Cardiac septum (tissue), 1 donor: Measurements from ENCODE around the gene TNNC2. TPM values are rescaled to one million over a fixed set of nuclear protein-coding genes. Genes with fewer than 3 reads are reported as not detected.
"Not testable (repeated sequence)": the region's sequence is repeated elsewhere in the genome, so short reads cannot be mapped to it uniquely, and the experiment has no call there.

Experiments
- DNase-seq: peaks from one replicate; pipeline ENCODE4 v3.0.0-alpha.2; 2020; ENCODE audit warnings: low spot score
- intact Hi-C: fragments of 100-400 bp; cut with DNase I; formaldehyde crosslinking; loops from one replicate; pipeline ENCODE4 v1.14.0; 2022
- total RNA-seq: library from RNA; stranded (reverse); fragmentation: NEBNext Ultra II Directional; extraction: Animal tissue kit (Norgen Biotek cat#: 25700); gene quantifications from one replicate; pipeline ENCODE4 v1.2.1, GENCODE V29; 2021
- donor health status: DM: no; HTN: no; CAD: no.

TNNC2 gene
- total RNA-seq, 1 donor from 2014 or later: not detected

GRCh38 chr20:45826381-45827019 lies 612 bp downstream of the TNNC2 start:
- DNase-seq: no peak
- intact Hi-C loops: loop anchor here (10.0 kb wide), 1 partner anchor 138 kb away; no protein-coding TSS in a partner anchor

GRCh38 chr20:45823949-45824835 lies 2.9 kb downstream of the TNNC2 start:
- intact Hi-C loops: loop anchor here (10.0 kb wide), 1 partner anchor 141 kb away; no protein-coding TSS in a partner anchor
- DNase-seq: no peak

- intact Hi-C loops: loop anchor here (10.0 kb wide), 1 partner anchor 142 kb away; no protein-coding TSS in a partner anchor
- no peak for DNase-seq
Observed at GRCh38 chr20:45822857-45823256, 4.3 kb downstream of the TNNC2 start.

GRCh38 chr20:45821947-45822346 lies 5.2 kb downstream of the TNNC2 start:
- no peak for DNase-seq
- intact Hi-C loops: loop anchor here (10.0 kb wide), 1 partner anchor 143 kb away; no protein-coding TSS in a partner anchor

- intact Hi-C loops: no loop called here
Observed at GRCh38 chr20:45819466-45819865, 7.6 kb downstream of the TNNC2 start.

GRCh38 chr20:45818239-45818638 lies 8.9 kb downstream of the TNNC2 start:
- intact Hi-C loops: no loop called here
- DNase-seq: no peak

More at GRCh38 chr20:45819466-45819865, 7.6 kb downstream of the TNNC2 start:
- DNase-seq: no peak

GRCh38 chr20:45817376-45818194 lies 9.5 kb downstream of the TNNC2 start:
- intact Hi-C loops: no loop called here
- DNase-seq: no peak

- intact Hi-C loops: no loop called here
- no peak for DNase-seq
Observed at GRCh38 chr20:45816951-45817350, 10.2 kb downstream of the TNNC2 start.

GRCh38 chr20:45814314-45814713 lies 12.8 kb downstream of the TNNC2 start:
- DNase-seq: no peak
- intact Hi-C loops: no loop called here

- intact Hi-C loops: no loop called here
- no peak for DNase-seq
Observed at GRCh38 chr20:45813489-45813888, 13.6 kb downstream of the TNNC2 start.

GRCh38 chr20:45813006-45813340 lies 14.1 kb downstream of the TNNC2 start:
- intact Hi-C loops: no loop called here
- no peak for DNase-seq

GRCh38 chr20:45812157-45813005 lies 14.7 kb downstream of the TNNC2 start, which contains the start of gene UBE2C:
UBE2C (plus strand) TSS chr20:45812644; CDS start chr20:45812696, 52 bp downstream.
- intact Hi-C loops: no loop called here
- DNase-seq: peak; percentile 97

- peak; percentile 26 for DNase-seq
- intact Hi-C loops: no loop called here
Observed at GRCh38 chr20:45810191-45810970, 16.7 kb downstream of the TNNC2 start.

GRCh38 chr20:45801851-45802250 lies 25.3 kb downstream of the TNNC2 start:
- peak; percentile 66 for DNase-seq
- intact Hi-C loops: no loop called here

GRCh38 chr20:45798935-45799642 lies 28.0 kb downstream of the TNNC2 start:
- intact Hi-C loops: no loop called here

GRCh38 chr20:45797955-45798354 lies 29.2 kb downstream of the TNNC2 start:
- intact Hi-C loops, DNase-seq: not testable (repeated sequence)

More at GRCh38 chr20:45798935-45799642, 28.0 kb downstream of the TNNC2 start:
- no peak for DNase-seq

GRCh38 chr20:45797510-45797909 lies 29.6 kb downstream of the TNNC2 start:
- intact Hi-C loops: not testable (repeated sequence)

More at GRCh38 chr20:45797510-45797909, 29.6 kb downstream of the TNNC2 start:
- not testable (repeated sequence) for DNase-seq
